Cerebellar nuclear complex (tissue), 1 donor: ENCODE results near the gene EPHB2.
"Not testable (repeated sequence)": the region's sequence is repeated elsewhere in the genome, so short reads cannot be mapped to it uniquely, and the experiment has no call there.

ENCODE experiments used
- DNase-seq, 2 experiments: peaks; one replicate each; lab custom pipeline; 2025; lab: John Stamatoyannopoulos, UW

EPHB2 gene

DNA sequence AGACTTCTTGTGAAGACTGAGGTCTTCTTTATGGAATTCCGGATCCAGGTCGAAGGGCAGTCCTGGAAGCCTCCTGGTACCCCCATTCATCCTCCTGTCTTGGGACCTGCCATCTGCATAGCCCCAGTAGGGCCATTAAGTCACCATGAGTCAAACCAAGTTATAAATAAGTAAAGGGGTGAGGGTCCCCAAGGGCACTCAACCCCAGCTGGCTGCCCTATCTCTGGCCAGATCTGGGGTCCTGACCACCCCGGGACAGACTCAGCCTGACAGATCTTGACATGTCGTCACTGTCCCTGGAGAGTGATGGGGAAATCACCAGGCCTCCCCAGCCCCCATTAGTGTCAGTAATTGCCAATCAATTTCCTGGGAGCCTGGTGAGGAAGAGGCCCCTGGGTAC is 108.7 kb downstream of the EPHB2 start:
- DNase-seq = no peak

DNA sequence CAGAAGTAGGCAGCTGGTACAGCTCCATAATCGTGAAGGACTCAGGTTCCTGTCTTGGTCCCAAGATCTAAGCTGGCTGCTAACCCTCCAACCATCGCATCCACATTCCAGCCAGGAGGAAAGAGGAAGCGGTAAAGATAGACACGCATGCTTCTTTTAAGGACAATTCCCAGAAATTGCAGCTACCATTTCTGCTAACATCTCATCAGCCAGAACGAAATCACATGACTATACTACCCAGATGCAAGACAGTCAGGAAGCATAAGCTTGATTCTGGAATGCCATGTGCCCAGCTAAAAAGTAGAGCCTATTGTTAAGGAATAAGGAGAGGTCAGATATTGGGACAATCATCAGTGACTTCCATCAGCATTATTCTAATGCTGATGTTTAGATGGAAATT is 110.4 kb downstream of the EPHB2 start:
- no peak for DNase-seq

DNA sequence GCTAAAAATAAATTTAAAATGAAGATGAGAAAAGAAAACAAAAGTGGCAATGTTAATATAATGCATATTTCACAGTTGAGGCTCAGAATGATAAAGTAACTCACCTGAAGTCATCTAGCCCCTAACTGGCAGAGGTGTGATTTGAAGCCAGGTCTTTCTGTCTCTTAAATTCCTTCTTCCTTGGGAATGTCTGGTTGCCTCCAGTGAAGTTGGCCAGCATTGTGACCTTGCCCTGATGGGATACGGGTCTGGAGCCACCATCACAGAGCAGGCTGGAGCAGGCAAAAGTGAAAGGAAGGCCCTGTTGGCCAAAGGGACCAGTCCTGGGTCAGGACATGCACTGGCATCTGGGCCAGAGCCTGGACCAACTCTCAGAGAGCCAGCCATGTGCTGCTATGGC is 111.7 kb downstream of the EPHB2 start:
- DNase-seq = no peak

DNA sequence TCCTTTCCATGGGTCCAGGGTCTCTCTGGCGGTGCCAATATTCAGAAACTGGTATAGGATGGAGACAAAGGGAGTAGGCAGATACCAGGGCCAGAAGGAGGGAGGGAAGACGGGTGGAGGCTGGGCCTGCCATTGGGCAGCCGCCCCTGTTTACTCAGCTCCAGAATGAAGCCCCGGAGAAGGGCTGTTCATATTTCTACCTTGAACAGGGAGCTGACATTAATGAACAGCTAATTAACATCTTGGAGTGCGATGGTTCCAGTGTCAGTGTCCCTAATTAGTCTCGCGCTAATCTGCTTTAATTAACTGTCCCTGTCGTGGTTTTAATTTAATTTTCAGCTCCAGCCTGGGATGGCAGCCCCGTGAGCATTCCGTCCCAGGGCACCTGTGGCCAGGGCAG is 113.8 kb downstream of the EPHB2 start:
- no peak for DNase-seq

DNA sequence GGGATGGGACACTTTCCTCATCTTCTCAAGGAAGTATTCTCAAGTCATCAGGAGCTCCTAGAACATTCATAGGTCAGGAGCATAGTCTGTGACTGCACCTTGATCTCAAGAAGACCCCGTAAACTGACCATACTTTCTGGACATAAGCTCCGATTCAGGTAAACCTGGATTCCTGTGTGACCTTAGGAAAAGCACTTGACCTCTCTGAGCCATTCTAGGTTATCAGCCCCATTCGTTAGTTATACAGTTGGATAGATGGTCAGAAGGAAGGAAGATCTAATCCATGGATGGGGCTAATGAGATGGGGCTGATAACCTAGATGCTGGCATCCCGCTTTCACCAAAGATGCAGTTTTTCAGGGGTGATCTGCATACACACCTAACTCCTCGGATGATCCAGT is 114.3 kb downstream of the EPHB2 start:
- no peak for DNase-seq

DNA sequence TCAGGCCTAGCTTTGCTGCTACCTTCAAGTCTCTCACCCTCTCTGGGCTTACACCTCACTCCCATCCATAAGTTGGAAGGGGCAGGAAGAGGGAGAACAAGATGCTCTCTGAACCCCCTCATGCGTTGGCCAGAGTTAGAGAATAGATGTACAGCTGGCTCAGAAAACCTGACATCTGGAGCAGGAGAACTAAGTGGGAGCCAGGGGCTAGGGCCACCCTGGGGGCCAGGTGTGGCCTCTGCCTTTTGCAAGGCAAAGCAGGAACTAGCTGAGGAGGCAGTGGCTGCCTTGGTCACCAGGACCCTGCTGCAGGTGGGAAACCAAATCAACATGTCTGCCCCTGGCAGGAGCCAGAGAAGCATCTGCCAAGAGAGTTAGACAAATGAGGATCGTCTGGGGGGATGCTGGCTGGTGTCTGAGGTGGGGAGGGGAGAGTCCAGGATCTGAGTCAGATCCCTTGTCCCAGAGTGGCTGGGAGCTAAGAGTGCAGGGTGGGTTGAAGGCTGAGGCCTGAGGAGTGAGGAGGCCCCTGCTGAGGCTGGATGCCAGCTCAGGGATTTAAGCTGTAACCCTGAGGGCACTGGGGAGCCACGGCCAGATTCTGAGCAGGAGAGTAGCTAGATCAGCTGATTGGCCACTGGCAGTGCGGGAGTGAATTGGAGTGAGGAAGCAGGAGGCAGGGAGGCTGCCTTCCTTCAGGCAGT is 115.0 kb downstream of the EPHB2 start:
- DNase-seq = no peak

DNA sequence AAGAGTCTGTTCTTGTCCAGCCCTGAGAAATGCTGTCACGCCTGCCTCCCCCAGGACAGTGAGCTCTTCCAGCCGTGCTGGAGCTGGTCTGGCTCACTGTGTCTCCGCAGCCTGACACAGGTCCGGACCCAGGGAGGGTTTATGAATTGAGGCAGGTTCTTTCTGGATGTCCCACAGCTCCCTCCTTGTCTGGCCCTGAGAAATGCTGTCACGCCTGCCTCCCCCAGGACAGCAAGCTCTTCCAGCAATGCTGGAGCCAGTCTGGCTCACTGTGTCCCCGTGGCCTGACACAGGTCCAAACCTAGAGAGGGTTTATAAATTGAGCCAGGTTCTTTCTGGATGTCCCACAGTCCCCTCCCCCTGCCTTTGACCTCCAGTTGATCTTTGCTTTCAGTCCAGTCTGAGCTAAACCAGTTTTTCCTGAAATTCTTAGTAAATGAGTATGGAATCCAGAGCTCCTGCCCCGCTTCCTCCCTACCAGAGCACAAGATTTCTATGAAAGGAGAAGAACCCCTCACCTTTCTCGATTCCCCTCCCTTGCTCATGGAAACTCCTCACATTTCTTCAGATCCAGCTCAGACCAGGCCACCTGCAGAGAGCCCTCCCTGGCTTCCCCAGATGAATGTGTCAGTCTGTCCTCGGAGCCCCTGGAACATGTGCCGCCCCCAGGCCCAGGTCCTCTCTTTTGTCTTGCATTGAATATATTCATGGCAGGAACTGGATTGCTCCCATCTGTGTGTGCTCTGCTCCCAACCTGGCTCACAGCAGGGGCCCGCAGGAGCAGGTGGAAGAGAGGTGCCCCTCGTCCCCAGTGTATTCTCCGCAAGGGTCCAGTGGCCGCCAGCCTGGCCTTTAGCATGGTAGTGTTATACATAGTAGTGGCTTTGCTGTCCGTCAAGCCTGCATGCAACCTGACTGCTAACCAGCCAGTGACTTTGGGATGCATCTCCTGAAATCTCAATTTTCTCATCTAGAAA is 116.3 kb downstream of the EPHB2 start:
- DNase-seq = no peak

DNA sequence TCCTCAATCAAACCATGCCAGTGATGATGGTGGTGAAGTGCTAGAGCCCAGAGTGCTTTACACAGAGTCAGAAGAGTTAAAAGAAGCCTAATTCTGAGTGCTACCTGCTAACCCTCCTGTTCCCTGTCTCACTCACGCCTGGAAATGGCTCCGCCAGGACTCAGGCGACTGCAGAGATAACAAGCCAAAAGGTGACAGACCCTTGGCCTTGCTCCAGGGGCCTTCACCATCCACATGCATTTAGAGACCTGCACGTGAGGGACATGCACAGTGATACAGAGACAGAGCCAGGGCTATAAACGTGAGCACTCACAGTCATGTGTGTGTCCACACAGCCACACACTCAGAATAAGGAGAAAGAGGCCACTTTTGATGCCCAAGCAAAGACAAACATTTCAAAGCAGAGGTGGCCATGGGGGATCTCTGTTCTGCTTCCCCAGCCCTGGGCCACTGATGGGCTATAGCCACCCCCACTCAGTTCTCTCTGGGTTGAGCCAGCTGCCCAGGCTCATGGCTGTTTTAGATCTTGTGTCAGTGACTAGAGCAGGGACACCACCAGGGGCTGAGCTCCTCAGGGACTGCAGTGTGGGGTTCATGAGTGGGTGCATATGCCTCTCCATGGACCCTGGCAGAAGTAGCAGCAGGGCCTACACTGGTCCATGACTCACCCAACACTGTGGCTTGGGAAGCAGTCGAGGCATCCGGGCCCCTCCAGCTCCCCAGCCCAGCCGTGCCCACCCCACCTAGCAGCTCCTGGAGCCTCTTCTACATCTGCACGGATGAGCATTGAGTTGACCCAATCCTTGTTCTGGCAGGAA is 117.2 kb downstream of the EPHB2 start:
- no peak for DNase-seq

DNA sequence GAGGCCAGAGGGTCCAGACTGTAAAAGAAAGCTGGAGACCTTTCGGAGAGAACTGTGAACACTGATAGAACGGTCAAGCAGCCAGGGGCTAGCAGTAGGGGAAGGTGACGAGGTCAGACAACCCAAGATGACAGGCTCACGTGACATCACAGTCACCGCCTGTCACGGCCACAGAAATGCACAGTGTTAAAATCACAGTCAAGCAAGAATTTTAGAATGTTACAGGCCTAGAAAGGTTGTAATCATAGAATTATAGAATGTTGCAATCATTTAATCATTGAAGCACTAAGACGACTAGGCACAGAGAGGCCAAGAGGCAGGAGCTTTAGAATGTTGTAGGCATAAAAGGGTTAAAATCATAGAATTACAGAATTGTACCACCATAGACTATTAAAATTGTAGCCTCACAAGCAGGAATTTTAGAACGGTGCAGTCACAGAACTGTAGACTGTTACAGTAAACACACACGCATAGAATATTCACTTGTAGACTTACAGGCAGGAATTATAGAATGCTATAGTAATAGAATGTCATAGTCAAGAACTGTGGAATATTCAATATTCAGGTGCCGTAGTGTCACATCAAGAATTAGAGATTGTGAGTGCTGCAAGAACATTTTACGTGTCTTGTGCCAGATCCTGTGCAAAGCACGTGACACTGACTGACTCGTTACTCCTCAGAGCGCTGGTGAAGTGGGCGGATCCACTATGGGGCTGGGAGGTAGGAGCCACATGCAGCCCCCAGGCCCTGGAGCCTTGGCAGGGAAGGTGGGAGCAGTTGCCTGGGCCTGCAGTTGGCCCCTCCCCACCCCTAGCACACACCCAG is 118.1 kb downstream of the EPHB2 start:
- DNase-seq = no peak

DNA sequence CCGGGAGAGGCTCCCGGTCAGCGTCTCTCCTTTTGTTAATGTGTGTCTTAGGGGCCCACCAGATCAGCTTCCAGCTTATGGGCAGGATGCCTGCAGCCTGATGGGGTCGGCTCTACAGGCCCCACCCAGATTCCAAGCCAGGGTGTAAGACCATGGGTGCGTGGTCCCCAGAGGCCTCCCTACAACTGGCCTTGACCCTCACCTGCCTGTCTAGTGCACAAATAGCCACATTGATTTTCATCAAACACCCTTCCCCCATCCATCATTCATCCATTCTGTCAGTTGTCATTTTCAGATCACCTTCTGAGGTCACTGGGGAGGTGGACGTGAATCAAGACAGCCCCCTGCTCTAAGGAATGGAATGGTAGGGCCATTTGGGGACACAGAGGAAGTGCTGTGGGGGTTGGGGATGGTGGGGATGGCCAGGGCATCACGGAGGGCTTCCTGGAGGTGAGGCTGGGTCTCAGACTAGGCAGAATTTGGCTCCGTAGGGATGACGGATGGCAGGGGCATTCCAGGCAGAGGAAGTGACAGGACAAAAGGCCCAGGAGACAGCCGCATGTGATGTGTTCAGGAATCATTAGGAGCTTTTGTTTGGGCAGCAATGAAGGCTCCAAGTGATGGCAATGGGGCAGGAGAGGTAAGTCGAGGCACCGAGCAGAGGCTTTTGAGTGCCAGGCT is 118.8 kb downstream of the EPHB2 start:
- DNase-seq = no peak

DNA sequence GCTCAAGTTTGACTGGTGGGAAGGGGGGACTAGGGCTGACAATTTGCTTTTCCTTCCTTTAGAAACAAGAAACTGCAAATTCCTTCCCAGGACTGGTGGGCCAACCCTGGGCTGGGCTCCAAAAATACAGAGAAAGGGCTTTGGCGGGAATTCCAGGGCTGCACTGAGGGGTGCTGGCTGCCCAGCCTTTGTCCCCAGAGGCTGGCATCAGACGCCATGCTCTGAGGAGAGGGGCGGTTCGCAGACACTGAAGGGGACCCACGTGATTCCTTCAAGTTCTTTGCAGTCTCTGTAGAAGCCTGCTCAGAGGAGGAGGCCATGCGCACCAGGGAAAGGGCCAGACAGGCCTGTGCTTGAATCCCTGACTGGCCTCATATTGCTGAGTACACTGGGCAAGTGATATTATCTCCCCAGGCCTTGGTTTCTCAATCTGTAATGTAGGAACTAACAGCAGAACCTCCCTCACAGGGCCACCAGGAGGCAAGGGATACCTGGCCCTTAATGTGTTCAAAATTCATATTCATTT is 119.5 kb downstream of the EPHB2 start:
- no peak for DNase-seq

DNA sequence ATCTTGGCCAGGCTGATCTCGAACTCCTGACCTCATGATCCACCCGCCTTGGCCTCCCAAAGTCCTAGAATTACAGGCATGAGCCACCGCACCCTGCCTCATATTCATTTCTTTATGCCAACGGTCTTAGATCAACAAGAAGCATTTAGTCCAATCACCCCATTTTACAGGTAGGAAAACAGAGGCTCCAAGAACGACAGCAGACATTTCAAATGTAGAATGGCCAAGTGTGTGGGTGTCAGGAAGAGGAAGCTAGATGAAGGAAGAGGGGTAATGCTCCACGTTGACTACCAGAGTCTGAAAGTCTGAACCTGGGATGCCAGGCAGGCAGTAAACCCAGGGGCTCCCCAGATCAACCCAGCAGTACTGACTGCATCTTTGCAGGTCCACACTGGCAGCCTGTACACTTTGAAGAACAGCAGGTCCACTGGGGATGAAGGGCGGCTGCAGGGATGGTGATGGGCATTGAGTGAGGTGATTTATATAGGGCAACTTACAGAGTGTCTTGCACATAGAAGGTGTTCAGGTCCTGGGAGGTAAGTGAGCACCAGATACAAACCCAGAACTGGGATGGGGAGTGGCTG is 120.2 kb downstream of the EPHB2 start:
- no peak for DNase-seq

DNA sequence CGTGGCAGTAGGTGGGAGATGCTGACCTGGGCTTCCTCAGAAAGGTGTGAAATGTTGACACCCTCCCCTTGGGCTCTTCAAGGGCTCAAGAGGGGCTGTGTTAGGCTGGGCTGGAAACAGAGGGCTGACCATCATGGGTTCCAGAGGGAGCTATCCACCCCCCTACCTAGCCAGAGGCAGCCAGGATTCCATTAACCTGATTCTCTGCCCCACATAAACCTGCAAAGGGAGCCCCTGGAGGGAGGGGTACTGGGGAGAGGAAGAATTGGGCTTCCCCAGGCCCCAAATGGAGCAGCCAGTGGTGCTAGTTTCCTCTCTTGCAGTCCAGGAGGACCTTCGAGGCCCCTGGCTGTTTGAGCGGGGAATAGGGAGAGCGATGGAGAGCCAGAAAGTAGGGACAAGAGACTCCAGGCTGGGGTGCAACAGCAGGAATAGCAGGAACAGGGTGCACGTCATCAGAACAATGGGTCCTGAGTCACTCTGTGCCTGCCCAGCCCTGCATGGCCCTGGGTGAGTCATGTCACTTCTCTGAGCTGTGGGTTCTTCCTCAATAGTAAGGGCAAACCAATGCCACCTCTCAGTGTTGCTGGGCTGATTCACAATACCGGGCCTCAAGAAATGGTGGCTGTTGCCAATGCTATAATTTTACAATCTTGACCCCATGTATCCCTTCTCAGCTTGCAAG is 121.2 kb downstream of the EPHB2 start:
- no peak for DNase-seq

DNA sequence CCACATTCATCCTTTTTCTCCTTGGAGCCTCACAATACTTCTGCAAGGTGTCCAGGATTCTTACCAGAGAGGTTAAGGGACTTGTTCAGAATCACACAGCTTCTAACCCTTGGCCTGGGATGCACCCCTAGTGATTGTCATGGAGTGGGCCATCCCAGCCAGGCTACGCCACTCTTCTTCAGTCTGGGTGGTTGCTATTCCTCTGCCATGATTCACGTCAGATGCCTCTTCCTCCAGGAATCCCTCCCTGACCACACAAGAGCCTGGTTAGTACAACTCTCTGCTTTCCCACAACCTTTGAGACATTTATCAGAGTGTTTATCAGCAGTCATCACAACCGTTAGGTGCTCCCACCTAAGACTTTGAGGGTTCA is 121.8 kb downstream of the EPHB2 start:
- DNase-seq = no peak

DNA sequence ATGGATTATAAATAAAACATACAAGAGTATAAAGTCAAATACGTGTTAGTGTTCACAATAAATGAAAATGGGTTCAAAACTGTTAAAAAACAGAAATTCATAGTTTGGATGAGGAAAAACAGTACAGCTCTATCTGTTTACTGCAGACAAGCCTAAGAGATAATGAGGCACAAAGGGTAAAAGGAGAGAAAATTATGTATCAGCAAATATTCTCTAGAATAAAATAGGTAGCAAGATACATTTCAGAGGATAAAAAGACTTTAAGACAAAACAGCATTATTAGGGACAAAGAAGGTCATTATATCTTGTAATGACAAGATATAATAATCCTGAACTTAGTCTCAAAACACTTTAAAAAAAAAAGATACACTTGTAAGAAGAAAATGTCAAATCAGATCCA is 123.1 kb downstream of the EPHB2 start:
- DNase-seq = no peak

DNA sequence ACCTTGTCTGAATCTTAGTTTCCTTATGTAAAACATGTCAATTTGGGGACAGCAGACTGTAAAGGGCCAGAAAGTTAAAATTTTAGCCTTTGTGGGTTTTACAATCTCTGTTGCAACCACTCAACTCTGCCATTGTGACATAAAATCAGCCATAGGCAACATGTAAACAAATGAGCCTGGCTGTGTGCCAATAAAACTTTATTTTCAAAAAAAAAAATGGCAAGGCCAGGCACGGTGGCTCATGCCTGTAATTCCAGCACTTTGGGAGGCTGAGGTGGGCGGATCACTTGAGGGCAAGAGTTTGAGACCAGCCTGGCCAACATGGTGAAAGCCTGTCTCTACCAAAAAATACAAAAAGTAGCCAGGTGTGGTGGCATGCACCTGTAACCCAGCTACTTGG is 123.8 kb downstream of the EPHB2 start:
- DNase-seq = not testable (repeated sequence)

DNA sequence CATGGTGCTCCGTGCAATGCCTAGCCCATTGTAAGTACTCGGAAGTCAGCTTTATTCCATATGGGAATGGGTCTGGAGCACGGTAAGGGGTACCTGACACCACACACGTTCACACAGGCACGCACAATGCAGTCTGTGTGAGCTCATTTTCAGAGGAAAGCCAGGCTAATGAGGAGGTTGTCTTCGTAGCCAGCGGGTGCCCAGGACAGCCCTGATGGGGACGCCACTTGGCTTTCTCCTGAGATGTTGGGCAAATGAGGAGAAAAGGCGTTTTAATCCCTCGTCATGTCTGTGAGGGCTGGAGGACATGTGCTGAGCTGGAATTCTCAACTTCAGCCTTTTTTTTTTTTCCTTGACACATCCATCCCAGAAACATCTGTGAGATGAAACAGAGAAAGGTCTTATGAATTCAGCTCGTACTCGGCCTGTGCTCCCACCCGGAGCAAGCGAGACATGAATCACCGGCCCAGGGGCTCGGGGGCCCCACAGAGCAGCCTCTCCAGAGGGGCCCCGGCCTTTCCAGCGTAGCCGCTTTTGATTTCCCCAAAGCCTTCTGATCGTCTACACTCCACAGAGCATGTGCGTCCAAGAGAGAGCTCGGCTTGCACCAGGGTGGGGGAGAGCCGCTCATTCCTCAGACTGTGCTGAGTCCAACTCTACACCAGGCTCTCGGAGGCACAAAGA is 125.1 kb downstream of the EPHB2 start:
- DNase-seq = no peak

DNA sequence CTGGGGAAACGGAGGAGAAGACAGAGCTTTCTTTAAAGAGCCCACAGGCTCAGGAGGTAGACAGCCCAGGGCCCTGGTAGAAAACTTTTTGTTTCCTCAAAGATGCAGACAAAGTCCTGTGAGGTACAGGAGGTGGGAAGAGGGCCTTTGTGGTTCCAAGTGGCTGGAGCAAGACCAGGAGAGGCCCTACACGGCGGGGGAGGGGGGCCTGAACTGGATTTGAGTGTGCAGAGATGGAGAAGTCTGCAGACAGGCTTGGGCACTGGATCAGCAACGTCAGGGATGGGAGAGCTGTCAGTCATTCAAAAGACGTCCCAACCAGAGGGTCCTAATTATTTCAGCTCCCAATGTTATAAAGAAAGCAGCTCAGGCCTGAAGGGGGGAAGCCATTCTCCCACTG is 126.2 kb downstream of the EPHB2 start:
- DNase-seq = no peak

DNA sequence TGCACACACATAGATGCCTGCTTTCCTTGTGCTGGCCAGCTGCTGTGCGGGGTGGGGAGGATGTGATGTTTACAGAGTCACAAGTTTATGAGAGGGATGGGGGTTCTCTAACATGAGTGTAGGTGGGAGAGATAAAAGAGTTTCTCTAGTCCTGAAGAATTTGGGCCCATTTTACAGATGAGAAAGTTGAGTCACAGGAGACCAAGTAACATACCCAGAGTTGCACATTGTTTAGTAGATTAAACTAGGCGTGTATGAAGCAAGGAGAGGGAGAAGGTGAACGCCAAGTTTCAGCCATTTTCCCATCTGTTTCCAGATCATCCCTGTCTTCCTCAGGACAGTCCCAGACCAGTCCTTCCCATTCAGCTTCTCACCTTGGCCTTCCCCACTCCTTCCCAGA is 126.7 kb downstream of the EPHB2 start:
- DNase-seq = no peak
